NCI-H2029 (cell line): Measurements from ENCODE around the gene CSTPP1.

ENCODE experiments used
- DNase-seq: peaks from one replicate; lab custom pipeline; 2025; lab: John Stamatoyannopoulos, UW

The CSTPP1 gene

GRCh38 chr11:47161890-47162289, 225.3 kb downstream of the CSTPP1 start:
- no peak for DNase-seq

GRCh38 chr11:47162426-47162825, 225.9 kb downstream of the CSTPP1 start:
- DNase-seq: no peak

GRCh38 chr11:47163193-47163592, 226.6 kb downstream of the CSTPP1 start:
- DNase-seq: no peak

GRCh38 chr11:47163898-47164297, 227.3 kb downstream of the CSTPP1 start:
- no peak for DNase-seq

GRCh38 chr11:47164321-47164720, 227.8 kb downstream of the CSTPP1 start:
- no peak for DNase-seq

GRCh38 chr11:47165253-47165840, 228.8 kb downstream of the CSTPP1 start:
- DNase-seq: no peak

GRCh38 chr11:47166368-47166767, 229.8 kb downstream of the CSTPP1 start:
- DNase-seq: no peak

- no peak for DNase-seq
These were observed 234.7 kb downstream of the CSTPP1 start for GRCh38 chr11:47171061-47171838.

GRCh38 chr11:47171856-47172255, 235.3 kb downstream of the CSTPP1 start:
- no peak for DNase-seq

- DNase-seq: no peak
These were observed 236.3 kb downstream of the CSTPP1 start for GRCh38 chr11:47172740-47173336.

GRCh38 chr11:47175746-47176327, 239.3 kb downstream of the CSTPP1 start:
- DNase-seq: no peak

GRCh38 chr11:47176328-47177228, 240.0 kb downstream of the CSTPP1 start, which contains the start of gene ARFGAP2:
Gene ARFGAP2 (minus strand): TSS chr11:47176879. CDS start chr11:47176853, 26 bp downstream.
- peak; percentile 94 for DNase-seq

GRCh38 chr11:47177229-47177845, 240.8 kb downstream of the CSTPP1 start:
- peak; percentile 53 for DNase-seq

- DNase-seq: no peak
These were observed 241.3 kb downstream of the CSTPP1 start for GRCh38 chr11:47177846-47178245.

GRCh38 chr11:47178316-47178715, 241.8 kb downstream of the CSTPP1 start:
- DNase-seq: no peak

- no peak for DNase-seq
These were observed 242.4 kb downstream of the CSTPP1 start for GRCh38 chr11:47178737-47179654.

- DNase-seq: peak; percentile 33
These were observed 243.1 kb downstream of the CSTPP1 start for GRCh38 chr11:47179655-47179991.

GRCh38 chr11:47180006-47180787, 243.6 kb downstream of the CSTPP1 start:
- DNase-seq: no peak

- no peak for DNase-seq
These were observed 244.7 kb downstream of the CSTPP1 start for GRCh38 chr11:47181271-47181670.
